NCI-H1417 treated with DMSO at 0.1 percent for 48 hours (cell line): Measurements from ENCODE around the gene F11R.
"Not testable (repeated sequence)": the region's sequence is repeated elsewhere in the genome, so short reads cannot be mapped to it uniquely, and the experiment has no call there.

Experiments
- DNase-seq: peaks from one replicate; lab custom pipeline; 2025; lab: John Stamatoyannopoulos, UW

F11R gene

GRCh38 chr1:161044535-161044907 lies 23.6 kb upstream of the F11R start:
- no peak for DNase-seq

GRCh38 chr1:161039546-161039945 lies 18.6 kb upstream of the F11R start:
- no peak for DNase-seq

- DNase-seq, result no peak
These were observed 18.2 kb upstream of the F11R start for GRCh38 chr1:161039154-161039545.

- peak; percentile 19 for DNase-seq
These were observed 17.7 kb upstream of the F11R start, which contains the start of gene TSTD1 for GRCh38 chr1:161038523-161039153. TSTD1 (minus strand) TSS chr1:161038964; CDS start chr1:161038889, 75 bp downstream.

- no peak for DNase-seq
These were observed 16.9 kb upstream of the F11R start for GRCh38 chr1:161037661-161038522.

- no peak for DNase-seq
These were observed 12.8 kb upstream of the F11R start for GRCh38 chr1:161033751-161034150.

GRCh38 chr1:161032409-161032808 lies 11.5 kb upstream of the F11R start:
- DNase-seq, result no peak

GRCh38 chr1:161031874-161032273 lies 10.9 kb upstream of the F11R start:
- no peak for DNase-seq

- not testable (repeated sequence) for DNase-seq
These were observed 8.5 kb upstream of the F11R start for GRCh38 chr1:161029466-161029865.

GRCh38 chr1:161026954-161027353 lies 6.0 kb upstream of the F11R start:
- not testable (repeated sequence) for DNase-seq

- not testable (repeated sequence) for DNase-seq
These were observed 1.5 kb upstream of the F11R start for GRCh38 chr1:161022432-161022831.

GRCh38 chr1:161021970-161022353 lies 1.0 kb upstream of the F11R start:
- no peak for DNase-seq

- DNase-seq, result peak; percentile 80
These were observed 415 bp upstream of the F11R start for GRCh38 chr1:161021165-161021969.

GRCh38 chr1:161019751-161020495 lies 1.0 kb downstream of the F11R start:
- DNase-seq, result no peak

- not testable (repeated sequence) for DNase-seq
These were observed 1.8 kb downstream of the F11R start for GRCh38 chr1:161019111-161019660.

- DNase-seq, result no peak
These were observed 2.4 kb downstream of the F11R start for GRCh38 chr1:161018631-161018930.

GRCh38 chr1:161017756-161018630 lies 3.0 kb downstream of the F11R start:
- no peak for DNase-seq

GRCh38 chr1:161017181-161017580 lies 3.8 kb downstream of the F11R start:
- not testable (repeated sequence) for DNase-seq

- DNase-seq, result not testable (repeated sequence)
These were observed 4.3 kb downstream of the F11R start for GRCh38 chr1:161016683-161017082.

- DNase-seq, result no peak
These were observed 7.3 kb downstream of the F11R start for GRCh38 chr1:161013488-161014230.
